Measurements from ENCODE around the gene FRMD6.

Gene FRMD6

GRCh38 chr14:51651388-51652167 is at the start of gene FRMD6:
FRMD6 (plus strand) TSS chr14:51651910; CDS start chr14:51689837, 37,927 bp downstream.
- H3K4me3 ChIP-seq (ENCODE audit: low read depth, low read length) = peak within 1 kb of the TSS; percentile 86

GRCh38 chr14:51602310-51602709 is 49.4 kb upstream of the FRMD6 start:
- H3K4me3 ChIP-seq (ENCODE audit: low read depth, low read length) = no peak overlapping the region

- H3K4me3 ChIP-seq (ENCODE audit: low read depth, low read length) = no peak overlapping the region
Measured at GRCh38 chr14:51603495-51603894, 48.2 kb upstream of the FRMD6 start.

- no peak overlapping the region for H3K4me3 ChIP-seq (ENCODE audit: low read depth, low read length)
Measured at GRCh38 chr14:51604073-51604472, 47.6 kb upstream of the FRMD6 start.

- no peak overlapping the region for H3K4me3 ChIP-seq (ENCODE audit: low read depth, low read length)
Measured at GRCh38 chr14:51605575-51605974, 46.1 kb upstream of the FRMD6 start.

GRCh38 chr14:51607711-51608110 is 44.0 kb upstream of the FRMD6 start:
- H3K4me3 ChIP-seq (ENCODE audit: low read depth, low read length) = no peak overlapping the region

GRCh38 chr14:51609251-51609954 is 42.3 kb upstream of the FRMD6 start:
- no peak overlapping the region for H3K4me3 ChIP-seq (ENCODE audit: low read depth, low read length)

- no peak overlapping the region for H3K4me3 ChIP-seq (ENCODE audit: low read depth, low read length)
Measured at GRCh38 chr14:51609955-51610283, 41.8 kb upstream of the FRMD6 start.

GRCh38 chr14:51610771-51611170 is 40.9 kb upstream of the FRMD6 start:
- H3K4me3 ChIP-seq (ENCODE audit: low read depth, low read length) = no peak overlapping the region

GRCh38 chr14:51612449-51612848 is 39.3 kb upstream of the FRMD6 start:
- H3K4me3 ChIP-seq (ENCODE audit: low read depth, low read length) = no peak overlapping the region

- H3K4me3 ChIP-seq (ENCODE audit: low read depth, low read length) = no peak overlapping the region
Measured at GRCh38 chr14:51613416-51613815, 38.3 kb upstream of the FRMD6 start.

GRCh38 chr14:51614707-51615106 is 37.0 kb upstream of the FRMD6 start:
- H3K4me3 ChIP-seq (ENCODE audit: low read depth, low read length) = no peak overlapping the region

GRCh38 chr14:51616256-51616655 is 35.5 kb upstream of the FRMD6 start:
- no peak overlapping the region for H3K4me3 ChIP-seq (ENCODE audit: low read depth, low read length)

- no peak overlapping the region for H3K4me3 ChIP-seq (ENCODE audit: low read depth, low read length)
Measured at GRCh38 chr14:51616724-51617409, 34.8 kb upstream of the FRMD6 start.

- no peak overlapping the region for H3K4me3 ChIP-seq (ENCODE audit: low read depth, low read length)
Measured at GRCh38 chr14:51619561-51619960, 32.1 kb upstream of the FRMD6 start.

GRCh38 chr14:51620056-51620455 is 31.7 kb upstream of the FRMD6 start:
- no peak overlapping the region for H3K4me3 ChIP-seq (ENCODE audit: low read depth, low read length)

- no peak overlapping the region for H3K4me3 ChIP-seq (ENCODE audit: low read depth, low read length)
Measured at GRCh38 chr14:51621654-51622053, 30.1 kb upstream of the FRMD6 start.

- no peak overlapping the region for H3K4me3 ChIP-seq (ENCODE audit: low read depth, low read length)
Measured at GRCh38 chr14:51622376-51622775, 29.3 kb upstream of the FRMD6 start.

- H3K4me3 ChIP-seq (ENCODE audit: low read depth, low read length) = no peak overlapping the region
Measured at GRCh38 chr14:51624955-51625569, 26.6 kb upstream of the FRMD6 start.

- H3K4me3 ChIP-seq (ENCODE audit: low read depth, low read length) = no peak overlapping the region
Measured at GRCh38 chr14:51626185-51626584, 25.5 kb upstream of the FRMD6 start.

GRCh38 chr14:51626788-51627187 is 24.9 kb upstream of the FRMD6 start:
- H3K4me3 ChIP-seq (ENCODE audit: low read depth, low read length) = no peak overlapping the region

All from iPS-11a (cell line).